Astrocyte (in vitro differentiated cells and primary cell): ENCODE data around the gene IL1RAP. TPM values are rescaled to one million over a fixed set of nuclear protein-coding genes. Genes with fewer than 3 reads are reported as not detected.

ENCODE experiments used
- DNase-seq: peaks from one replicate; pipeline ENCODE4 v3.0.0-alpha.2; 2010; ENCODE audit warnings: low read depth
- FAIRE-seq: peaks from 2 replicates; lab custom pipeline; 2011; peaks lifted over from hg19 to GRCh38; lab: Jason Lieb, UNC
- H2AFZ ChIP-seq: 2 replicates; pipeline ENCODE4 v1.6.0; 2012; ENCODE audit warnings: low read depth, low read length, inconsistent platforms
- H3K27ac ChIP-seq: 2 replicates; pipeline ENCODE4 v1.5.1; 2011; ENCODE audit warnings: low read depth, low read length, inconsistent platforms
- H3K27me3 ChIP-seq: 2 replicates; pipeline ENCODE4 v1.6.0; 2011; ENCODE audit warnings: low read length, inconsistent platforms; ENCODE audit not compliant: insufficient read depth
- H3K36me3 ChIP-seq: 2 replicates; pipeline ENCODE4 v1.5.1; 2011; ENCODE audit warnings: low read length, inconsistent platforms; ENCODE audit not compliant: insufficient read depth
- H3K4me1 ChIP-seq: 2 replicates; pipeline ENCODE4 v1.5.1; 2011; ENCODE audit warnings: low read length, inconsistent platforms; ENCODE audit not compliant: insufficient read depth
- H3K4me2 ChIP-seq: 2 replicates; pipeline ENCODE4 v1.6.0; 2012; ENCODE audit warnings: low read length, inconsistent platforms
- H3K4me3 ChIP-seq: 2 replicates; pipeline ENCODE4 v1.5.1; 2011; ENCODE audit warnings: low read depth, mild to moderate bottlenecking, low read length, inconsistent platforms; ENCODE audit not compliant: insufficient read depth
- H3K79me2 ChIP-seq: 2 replicates; pipeline ENCODE4 v1.6.0; 2012; ENCODE audit warnings: mild to moderate bottlenecking, low read length, inconsistent platforms; ENCODE audit not compliant: insufficient read depth
- H3K9ac ChIP-seq: 2 replicates; pipeline ENCODE4 v1.6.0; 2012; ENCODE audit warnings: mild to moderate bottlenecking, low read length, inconsistent platforms
- H3K9me3 ChIP-seq: 2 replicates; pipeline ENCODE4 v1.5.1; 2012; ENCODE audit warnings: low read depth, mild to moderate bottlenecking, low read length, inconsistent platforms; ENCODE audit not compliant: insufficient read depth
- H4K20me1 ChIP-seq: 2 replicates; pipeline ENCODE4 v1.6.0; 2012; ENCODE audit warnings: low read length, inconsistent platforms; ENCODE audit not compliant: insufficient read depth
- H3K27ac Mint-ChIP-seq: one replicate; pipeline ENCODE4 v1.8.0; 2021; ENCODE audit warnings: mild to moderate bottlenecking, mixed read lengths; ENCODE audit not compliant: unreplicated experiment
- H3K27me3 Mint-ChIP-seq: one replicate; pipeline ENCODE4 v1.8.0; 2021; ENCODE audit warnings: low read depth, mixed read lengths; ENCODE audit not compliant: unreplicated experiment
- H3K36me3 Mint-ChIP-seq: one replicate; pipeline ENCODE4 v1.8.0; 2021; ENCODE audit warnings: low read depth, mixed read lengths; ENCODE audit not compliant: unreplicated experiment
- H3K4me1 Mint-ChIP-seq: one replicate; pipeline ENCODE4 v1.8.0; 2021; ENCODE audit warnings: low read depth, mixed read lengths; ENCODE audit not compliant: unreplicated experiment
- H3K4me3 Mint-ChIP-seq: one replicate; pipeline ENCODE4 v1.8.0; 2021; ENCODE audit warnings: mild to moderate bottlenecking, moderate library complexity, mixed read lengths; ENCODE audit not compliant: unreplicated experiment
- H3K9me3 Mint-ChIP-seq: one replicate; pipeline ENCODE4 v1.8.0; 2021; ENCODE audit warnings: mild to moderate bottlenecking, mixed read lengths; ENCODE audit not compliant: unreplicated experiment
- EZH2 ChIP-seq: IDR thresholded peaks from 2 replicates; pipeline ENCODE4 v1.6.1; 2012; ENCODE audit warnings: mild to moderate bottlenecking, low read length, inconsistent platforms; ENCODE audit not compliant: insufficient read depth
- total RNA-seq: library from RNA; stranded (reverse); gene quantifications from 2 replicates; pipeline ENCODE4 v1.2.1, GENCODE V29; 2021
- TF ChIP-seq, protein P1 (sequence below): IDR thresholded peaks from 2 replicates; pipeline ENCODE4 v1.5.1; 2011; ENCODE audit warnings: low read depth, mild to moderate bottlenecking, inconsistent platforms, low read length, moderate library complexity; ENCODE audit not compliant: insufficient read depth

Gene IL1RAP
- total RNA-seq, 1 donor from 2014 or later = 19.4 TPM

GRCh38 chr3:190554197-190554596 is 40.3 kb downstream of the IL1RAP start:
- no peak overlapping the region for H3K9ac ChIP-seq
- no peak overlapping the region for H3K27ac ChIP-seq
- H3K79me2 ChIP-seq = no peaks in the 10 kb centered on the region
- H3K4me1 ChIP-seq = no peaks in the 10 kb centered on the region
- no peak overlapping the region for H3K4me3 ChIP-seq
- peaks cover 14% of the 10 kb centered on the region for H3K36me3 Mint-ChIP-seq
- H3K4me2 ChIP-seq = no peak overlapping the region
- FAIRE-seq (no peak), DNase-seq (no peak)
- no peaks in the 10 kb centered on the region for H3K27me3 ChIP-seq
- no peaks in the 10 kb centered on the region for H3K36me3 ChIP-seq
- H3K9me3 Mint-ChIP-seq = peaks cover 4% of the 10 kb centered on the region
- no peak overlapping the region for H3K4me3 Mint-ChIP-seq
- TF ChIP-seq EZH2 = no peak
- TF ChIP-seq, protein P1, sequence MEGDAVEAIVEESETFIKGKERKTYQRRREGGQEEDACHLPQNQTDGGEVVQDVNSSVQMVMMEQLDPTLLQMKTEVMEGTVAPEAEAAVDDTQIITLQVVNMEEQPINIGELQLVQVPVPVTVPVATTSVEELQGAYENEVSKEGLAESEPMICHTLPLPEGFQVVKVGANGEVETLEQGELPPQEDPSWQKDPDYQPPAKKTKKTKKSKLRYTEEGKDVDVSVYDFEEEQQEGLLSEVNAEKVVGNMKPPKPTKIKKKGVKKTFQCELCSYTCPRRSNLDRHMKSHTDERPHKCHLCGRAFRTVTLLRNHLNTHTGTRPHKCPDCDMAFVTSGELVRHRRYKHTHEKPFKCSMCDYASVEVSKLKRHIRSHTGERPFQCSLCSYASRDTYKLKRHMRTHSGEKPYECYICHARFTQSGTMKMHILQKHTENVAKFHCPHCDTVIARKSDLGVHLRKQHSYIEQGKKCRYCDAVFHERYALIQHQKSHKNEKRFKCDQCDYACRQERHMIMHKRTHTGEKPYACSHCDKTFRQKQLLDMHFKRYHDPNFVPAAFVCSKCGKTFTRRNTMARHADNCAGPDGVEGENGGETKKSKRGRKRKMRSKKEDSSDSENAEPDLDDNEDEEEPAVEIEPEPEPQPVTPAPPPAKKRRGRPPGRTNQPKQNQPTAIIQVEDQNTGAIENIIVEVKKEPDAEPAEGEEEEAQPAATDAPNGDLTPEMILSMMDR = no peak
- no peaks in the 10 kb centered on the region for H4K20me1 ChIP-seq
- no peaks in the 10 kb centered on the region for H3K4me1 Mint-ChIP-seq
- H2AFZ ChIP-seq = no peak overlapping the region
- H3K9me3 ChIP-seq = no peaks in the 10 kb centered on the region
- H3K27me3 Mint-ChIP-seq = no peaks in the 10 kb centered on the region
- H3K27ac Mint-ChIP-seq = no peak overlapping the region

DNA sequence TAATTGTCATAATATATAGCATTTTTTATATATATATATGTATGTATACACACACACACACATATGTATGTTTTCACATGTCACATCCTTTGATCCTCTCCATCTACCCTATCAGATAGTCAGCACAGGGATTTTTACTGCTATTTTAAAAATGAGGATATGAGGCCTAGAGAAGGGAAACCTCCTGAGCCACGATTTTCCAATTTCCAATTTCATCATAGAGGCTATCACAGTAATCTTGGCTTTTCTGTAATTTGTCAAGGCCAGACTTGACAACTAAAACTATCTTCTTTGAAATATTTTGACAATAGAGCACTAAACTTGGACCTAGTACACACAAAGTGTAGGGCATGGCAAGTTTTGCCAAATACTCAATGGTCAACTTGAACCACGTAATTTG is 42.5 kb downstream of the IL1RAP start:
- no peaks in the 10 kb centered on the region for H3K4me1 ChIP-seq
- no peaks in the 10 kb centered on the region for H4K20me1 ChIP-seq
- TF ChIP-seq, protein P1 = no peak
- TF ChIP-seq EZH2 = no peak
- no peaks in the 10 kb centered on the region for H3K79me2 ChIP-seq
- no peak overlapping the region for H2AFZ ChIP-seq
- FAIRE-seq (no peak), DNase-seq (no peak)
- no peak overlapping the region for H3K4me3 Mint-ChIP-seq
- H3K9me3 ChIP-seq = no peaks in the 10 kb centered on the region
- no peak overlapping the region for H3K27ac ChIP-seq
- H3K36me3 Mint-ChIP-seq = peaks cover 14% of the 10 kb centered on the region
- peaks cover 9% of the 10 kb centered on the region for H3K4me1 Mint-ChIP-seq
- no peaks in the 10 kb centered on the region for H3K9me3 Mint-ChIP-seq
- peak overlapping the region; percentile 36 for H3K27ac Mint-ChIP-seq
- H3K27me3 ChIP-seq = no peaks in the 10 kb centered on the region
- no peak overlapping the region for H3K9ac ChIP-seq
- H3K36me3 ChIP-seq = no peaks in the 10 kb centered on the region
- no peaks in the 10 kb centered on the region for H3K27me3 Mint-ChIP-seq
- no peak overlapping the region for H3K4me2 ChIP-seq
- no peak overlapping the region for H3K4me3 ChIP-seq

GRCh38 chr3:190557296-190557695 is 43.4 kb downstream of the IL1RAP start:
- FAIRE-seq = no peak
- peaks cover 13% of the 10 kb centered on the region for H3K36me3 Mint-ChIP-seq

More at GRCh38 chr3:190557296-190557695, 43.4 kb downstream of the IL1RAP start:
- no peaks in the 10 kb centered on the region for H3K9me3 ChIP-seq
- no peak overlapping the region for H3K4me2 ChIP-seq
- Mint-ChIP-seq H3K27me3 (no peaks in the 10 kb centered on the region), H3K4me1 (peaks cover 12% of the 10 kb centered on the region), H3K4me3 (no peak overlapping the region), H3K9me3 (no peaks in the 10 kb centered on the region), H3K27ac (no peak overlapping the region)
- H2AFZ ChIP-seq = no peak overlapping the region
- TF ChIP-seq, protein P1 = no peak
- no peak for TF ChIP-seq EZH2
- DNase-seq = no peak
- no peaks in the 10 kb centered on the region for H3K79me2 ChIP-seq
- H3K27ac ChIP-seq = no peak overlapping the region
- H3K9ac ChIP-seq = no peak overlapping the region
- no peaks in the 10 kb centered on the region for H3K36me3 ChIP-seq
- no peak overlapping the region for H3K4me3 ChIP-seq
- H3K4me1 ChIP-seq = no peaks in the 10 kb centered on the region
- H4K20me1 ChIP-seq = no peaks in the 10 kb centered on the region
- no peaks in the 10 kb centered on the region for H3K27me3 ChIP-seq
